GM12872 (cell line): ENCODE data around the gene RNF113B.

ENCODE experiments used
- TF ChIP-seq, protein P1 (sequence below): IDR thresholded peaks from 3 replicates; pipeline ENCODE4 v1.5.1; 2011; ENCODE audit warnings: low read depth, mild to moderate bottlenecking, low read length, moderate library complexity; ENCODE audit not compliant: insufficient read depth

Gene RNF113B

DNA sequence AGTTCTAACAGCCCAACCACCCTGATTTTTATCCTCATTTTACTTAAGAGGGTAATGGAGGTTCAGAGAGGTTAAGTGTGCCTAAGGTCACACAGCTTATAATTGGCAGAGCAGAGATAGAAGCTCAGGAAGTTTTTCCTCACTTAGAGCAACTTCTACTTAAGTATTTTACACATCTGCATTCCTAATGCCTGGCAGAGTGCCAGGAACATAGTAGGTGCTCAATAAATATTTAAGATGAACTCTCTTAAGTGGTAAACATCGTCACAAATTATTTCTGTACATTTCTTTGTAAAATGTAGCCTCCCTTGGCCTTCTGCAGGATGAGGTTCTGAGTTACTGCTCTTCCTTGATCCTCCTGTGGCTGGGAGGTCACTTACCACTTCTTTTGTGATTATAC lies 19.5 kb downstream of the RNF113B start:
- TF ChIP-seq, protein P1, sequence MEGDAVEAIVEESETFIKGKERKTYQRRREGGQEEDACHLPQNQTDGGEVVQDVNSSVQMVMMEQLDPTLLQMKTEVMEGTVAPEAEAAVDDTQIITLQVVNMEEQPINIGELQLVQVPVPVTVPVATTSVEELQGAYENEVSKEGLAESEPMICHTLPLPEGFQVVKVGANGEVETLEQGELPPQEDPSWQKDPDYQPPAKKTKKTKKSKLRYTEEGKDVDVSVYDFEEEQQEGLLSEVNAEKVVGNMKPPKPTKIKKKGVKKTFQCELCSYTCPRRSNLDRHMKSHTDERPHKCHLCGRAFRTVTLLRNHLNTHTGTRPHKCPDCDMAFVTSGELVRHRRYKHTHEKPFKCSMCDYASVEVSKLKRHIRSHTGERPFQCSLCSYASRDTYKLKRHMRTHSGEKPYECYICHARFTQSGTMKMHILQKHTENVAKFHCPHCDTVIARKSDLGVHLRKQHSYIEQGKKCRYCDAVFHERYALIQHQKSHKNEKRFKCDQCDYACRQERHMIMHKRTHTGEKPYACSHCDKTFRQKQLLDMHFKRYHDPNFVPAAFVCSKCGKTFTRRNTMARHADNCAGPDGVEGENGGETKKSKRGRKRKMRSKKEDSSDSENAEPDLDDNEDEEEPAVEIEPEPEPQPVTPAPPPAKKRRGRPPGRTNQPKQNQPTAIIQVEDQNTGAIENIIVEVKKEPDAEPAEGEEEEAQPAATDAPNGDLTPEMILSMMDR, result no peak

DNA sequence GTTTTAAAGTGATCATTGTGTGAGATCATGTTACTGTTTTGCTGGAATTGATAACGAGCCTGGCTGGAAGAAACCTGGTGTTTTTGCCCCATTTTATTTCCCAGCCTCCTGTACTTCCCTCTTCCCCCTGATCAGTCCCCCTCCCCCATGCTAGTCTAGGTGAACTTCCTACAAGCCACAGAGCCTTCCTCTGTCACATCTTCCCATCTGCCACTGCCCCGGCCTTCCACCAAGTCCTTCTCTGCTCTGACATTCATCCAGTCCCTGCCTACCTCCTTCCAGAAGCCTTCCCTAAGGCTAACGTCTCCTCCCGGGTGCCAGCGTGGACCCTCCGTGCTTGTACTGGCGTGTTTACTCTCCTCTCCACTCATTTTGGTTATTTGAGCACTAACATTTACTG lies 19.9 kb downstream of the RNF113B start:
- TF ChIP-seq, protein P1, result no peak

DNA sequence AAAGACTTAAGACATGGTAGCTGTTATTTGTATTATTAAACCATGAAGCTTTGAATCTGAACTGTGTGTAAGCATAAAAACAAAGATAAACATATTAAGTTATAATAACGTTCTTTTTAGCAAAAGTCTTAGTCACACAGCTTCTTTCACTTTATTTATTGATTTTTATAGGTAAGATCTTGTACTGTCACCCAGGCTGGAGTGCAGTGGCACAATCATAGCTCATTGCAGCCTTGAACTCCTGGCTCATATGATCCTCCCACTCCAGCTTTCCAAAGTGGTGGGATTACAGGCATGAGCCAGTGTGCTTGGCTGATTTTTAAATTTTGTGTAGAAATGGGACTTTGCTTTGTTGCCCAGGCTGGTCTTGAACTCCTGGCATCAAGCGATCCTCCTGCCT lies 20.8 kb downstream of the RNF113B start:
- TF ChIP-seq, protein P1, result no peak

DNA sequence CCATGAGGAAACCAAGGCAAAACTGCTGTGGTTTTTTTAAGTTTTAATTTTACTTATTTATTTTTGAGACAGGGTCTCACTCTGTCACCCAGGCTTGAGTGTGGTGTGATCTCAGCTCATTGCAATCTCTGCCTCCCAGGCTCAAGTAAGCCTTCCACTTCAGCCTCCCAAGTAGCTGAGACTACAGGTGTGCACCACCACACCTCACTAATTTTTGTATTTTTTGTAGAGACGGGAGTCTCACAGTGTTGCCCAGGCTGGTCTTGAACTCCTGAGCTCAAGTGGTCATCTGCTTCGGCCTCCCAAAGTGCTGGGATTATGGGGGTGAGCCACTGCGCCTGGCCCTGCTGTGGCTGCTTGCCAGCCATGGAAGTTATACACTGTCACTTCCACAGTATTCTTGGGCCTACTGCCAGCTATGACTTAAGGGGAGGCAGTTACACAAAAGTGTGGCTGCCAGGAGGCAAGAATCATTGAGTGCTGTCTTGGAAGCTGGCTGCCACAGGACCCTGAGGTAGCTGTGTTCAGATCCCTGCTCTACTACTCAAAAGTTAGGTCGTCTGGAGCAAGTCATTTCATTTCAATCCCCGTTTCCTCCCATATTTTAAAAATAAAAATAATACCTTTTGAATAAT lies 21.5 kb downstream of the RNF113B start:
- TF ChIP-seq, protein P1, result no peak

DNA sequence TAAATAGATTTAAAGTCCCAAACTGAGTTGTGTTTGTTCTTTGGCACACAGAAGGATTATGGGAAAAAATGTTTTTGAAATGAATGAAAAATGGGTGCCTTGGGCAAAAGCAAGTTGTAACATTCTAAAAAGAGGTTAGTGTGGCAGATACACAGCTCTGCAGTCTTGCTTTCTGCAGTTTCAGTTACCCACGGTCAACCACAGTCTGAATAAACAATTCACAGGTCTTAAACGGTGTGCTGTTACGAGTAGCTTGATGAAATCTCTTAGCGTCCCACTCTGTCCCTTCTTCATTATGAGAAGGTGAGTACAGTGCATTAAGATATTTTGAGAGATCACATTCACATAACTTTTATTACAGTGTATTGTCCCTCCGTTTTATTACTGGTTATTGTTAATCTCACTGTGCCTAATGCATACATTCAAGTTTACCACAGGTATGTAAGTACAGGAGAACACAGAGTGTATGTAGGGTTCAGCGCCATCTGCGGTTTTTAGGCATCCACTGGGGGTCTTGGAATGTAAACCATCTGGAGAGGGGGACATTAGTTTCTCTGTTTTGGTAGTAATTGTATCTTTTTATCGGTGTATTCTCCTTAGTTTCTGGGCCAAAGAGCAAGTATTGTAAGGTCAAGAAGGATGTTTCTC lies 26.1 kb downstream of the RNF113B start:
- TF ChIP-seq, protein P1, result no peak

DNA sequence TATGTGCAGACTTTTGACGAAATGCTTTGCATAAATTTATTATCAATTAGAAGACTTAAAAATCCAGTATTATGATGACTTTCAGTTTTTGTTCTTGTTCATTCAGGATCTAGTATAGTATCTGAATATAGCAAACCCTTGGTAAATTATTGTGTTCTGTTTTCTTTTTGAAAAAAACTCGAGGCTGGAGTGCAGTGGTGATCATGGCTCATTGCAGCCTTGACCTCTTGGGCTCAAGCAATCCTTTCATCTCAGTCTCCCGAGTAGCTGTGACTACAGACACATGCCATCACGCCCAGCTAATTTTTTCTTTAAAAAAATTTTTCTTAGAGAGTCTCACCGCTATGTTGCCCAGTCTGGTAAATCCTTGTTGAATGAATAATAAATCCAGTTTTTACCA lies 29.5 kb downstream of the RNF113B start:
- TF ChIP-seq, protein P1, result no peak

DNA sequence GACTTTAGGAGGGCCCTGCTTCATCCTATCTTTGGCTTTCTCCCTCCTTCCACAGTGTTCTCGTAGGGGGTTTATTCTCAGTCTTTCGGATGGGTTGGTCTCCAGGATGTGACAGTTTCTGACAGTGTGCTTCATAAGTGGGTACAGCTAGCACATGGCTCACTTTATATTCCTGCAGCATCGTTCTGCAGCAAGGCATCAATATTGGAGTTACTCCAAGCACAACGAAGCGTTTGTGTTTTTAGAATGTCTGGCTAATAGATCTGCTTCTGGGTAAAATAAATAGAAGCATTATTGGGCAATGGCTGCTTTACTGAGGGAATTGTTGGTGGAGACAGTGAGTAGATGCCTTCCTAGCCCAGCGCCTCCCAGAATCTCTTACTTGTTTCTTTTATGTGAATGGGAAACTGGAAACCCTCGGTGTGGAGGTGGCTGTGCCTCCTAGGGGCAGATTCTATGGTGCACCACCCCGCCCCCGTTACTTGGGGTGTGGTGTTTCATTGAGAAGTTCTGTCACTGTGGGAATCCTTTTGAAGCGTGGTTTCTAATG lies 32.2 kb downstream of the RNF113B start:
- TF ChIP-seq, protein P1, result no peak
